A673 (cell line): ENCODE results near the gene KCNQ1.

Experiments used
- EZH2 ChIP-seq: fragments of 200-600 bp; sonication (generic); IDR thresholded peaks from 2 replicates; pipeline ENCODE4 v1.6.1; 2017; ENCODE audit warnings: borderline replicate concordance, low read depth, mild to moderate bottlenecking, mixed read lengths, antibody characterized with exemption, low read length; ENCODE audit not compliant: poor library complexity, severe bottlenecking
- TF ChIP-seq, protein P1 (sequence below): fragments of 300-800, 200-600 bp; sonication (generic); conservative IDR thresholded peaks from 2 replicates; pipeline ENCODE4 v1.5.1; 2017; ENCODE audit warnings: low read depth, mild to moderate bottlenecking, antibody characterized with exemption, low read length, moderate library complexity, mixed read lengths

DNA sequence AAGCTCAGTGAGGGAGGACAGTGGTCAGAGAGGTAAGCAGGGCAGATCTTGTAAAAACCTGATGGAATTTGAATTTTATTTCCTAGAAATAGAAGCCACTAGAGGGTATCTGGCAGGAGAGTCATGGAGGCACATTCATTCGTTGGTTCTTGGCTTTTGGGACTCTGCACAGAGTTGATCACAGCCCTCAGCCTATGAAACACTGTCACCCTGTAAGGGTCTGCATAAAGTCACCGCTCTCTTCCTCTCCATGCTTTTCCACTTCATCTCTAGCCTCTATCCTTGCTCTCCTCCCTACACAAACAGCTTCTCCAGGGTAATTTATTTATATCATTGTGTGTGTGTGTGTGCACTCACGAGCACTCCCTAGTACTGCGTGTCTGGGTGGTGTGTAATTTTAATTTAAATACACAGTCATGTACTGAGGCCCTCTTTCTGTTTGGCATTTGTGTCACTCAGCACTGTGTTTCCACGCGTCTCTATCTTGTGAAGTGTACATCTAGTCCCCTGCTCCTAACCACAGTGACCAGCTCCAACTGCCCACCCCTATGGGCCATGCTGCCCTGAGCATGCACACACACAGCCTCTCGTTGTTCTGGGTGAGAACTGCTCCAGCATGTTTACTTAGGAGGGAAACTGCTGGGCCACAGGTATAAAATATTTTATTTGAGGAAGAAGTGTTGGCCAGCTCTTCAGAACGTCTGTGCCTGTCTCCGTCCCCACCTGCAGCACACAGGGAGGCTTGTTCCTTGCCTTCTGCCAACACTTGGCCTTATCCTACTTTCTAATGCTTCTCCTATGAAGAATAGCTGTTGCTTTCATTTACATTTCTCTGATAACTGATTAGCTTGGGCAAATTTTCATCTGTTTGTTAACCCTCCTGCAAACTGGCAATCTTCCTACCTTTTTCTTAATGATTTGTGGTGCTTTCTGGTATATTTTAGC, 250.5 kb downstream of the KCNQ1 start:
- no peak for TF ChIP-seq EZH2
- TF ChIP-seq, protein P1, sequence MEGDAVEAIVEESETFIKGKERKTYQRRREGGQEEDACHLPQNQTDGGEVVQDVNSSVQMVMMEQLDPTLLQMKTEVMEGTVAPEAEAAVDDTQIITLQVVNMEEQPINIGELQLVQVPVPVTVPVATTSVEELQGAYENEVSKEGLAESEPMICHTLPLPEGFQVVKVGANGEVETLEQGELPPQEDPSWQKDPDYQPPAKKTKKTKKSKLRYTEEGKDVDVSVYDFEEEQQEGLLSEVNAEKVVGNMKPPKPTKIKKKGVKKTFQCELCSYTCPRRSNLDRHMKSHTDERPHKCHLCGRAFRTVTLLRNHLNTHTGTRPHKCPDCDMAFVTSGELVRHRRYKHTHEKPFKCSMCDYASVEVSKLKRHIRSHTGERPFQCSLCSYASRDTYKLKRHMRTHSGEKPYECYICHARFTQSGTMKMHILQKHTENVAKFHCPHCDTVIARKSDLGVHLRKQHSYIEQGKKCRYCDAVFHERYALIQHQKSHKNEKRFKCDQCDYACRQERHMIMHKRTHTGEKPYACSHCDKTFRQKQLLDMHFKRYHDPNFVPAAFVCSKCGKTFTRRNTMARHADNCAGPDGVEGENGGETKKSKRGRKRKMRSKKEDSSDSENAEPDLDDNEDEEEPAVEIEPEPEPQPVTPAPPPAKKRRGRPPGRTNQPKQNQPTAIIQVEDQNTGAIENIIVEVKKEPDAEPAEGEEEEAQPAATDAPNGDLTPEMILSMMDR, result no peak
